K562 (cell line): ENCODE results near the gene RAD51AP1. TPM values are rescaled to one million over a fixed set of nuclear protein-coding genes. Genes with fewer than 3 reads are reported as not detected.
A peak's percentile ranks its signal among the peaks of the same experiment; 100 is the strongest.

ENCODE experiments used
- BRD9 ChIP-seq: fragments of 450-650 bp; IDR thresholded peaks from 2 replicates; pipeline ENCODE4 v1.6.1; 2018; ENCODE audit warnings: low read depth; ENCODE audit not compliant: partially characterized antibody
- CREB1 ChIP-seq, 2 experiments: sonication (generic) in 1 of 2; formaldehyde crosslinking in 1 of 2; IDR thresholded peaks; 2 replicates each; pipeline versions ENCODE4 v1.6.1 to v1.8.0; 2012 to 2022; ENCODE audit warnings: inconsistent platforms in 1 of 2, mild to moderate bottlenecking in 1 of 2, missing genetic modification reagents in 1 of 2, moderate library complexity in 1 of 2
- CXXC5 ChIP-seq: fragments of 250-450 bp; sonication (Bioruptor Pico); IDR thresholded peaks from 2 replicates; pipeline ENCODE4 v1.8.0; 2022; ENCODE audit warnings: inconsistent platforms, mild to moderate bottlenecking, moderate library complexity
- ELF1 ChIP-seq: fragments of 200-800 bp; sonication (Bioruptor generic); IDR thresholded peaks from 2 replicates; pipeline ENCODE4 v1.6.1; 2016; ENCODE audit warnings: missing genetic modification characterization, missing compliant biosample characterization
- FOXK1 ChIP-seq: sonication (generic); formaldehyde crosslinking; IDR thresholded peaks from 2 replicates; pipeline ENCODE4 v1.8.0; 2022; ENCODE audit warnings: missing genetic modification reagents, mild to moderate bottlenecking, borderline replicate concordance
- MEIS2 ChIP-seq: fragments of 450-650 bp; IDR thresholded peaks from 2 replicates; pipeline ENCODE4 v1.6.1; 2014; ENCODE audit warnings: mild to moderate bottlenecking; ENCODE audit not compliant: partially characterized antibody
- NFIC ChIP-seq: fragments of 450-650 bp; IDR thresholded peaks from 2 replicates; pipeline ENCODE4 v1.6.1; 2017; ENCODE audit warnings: mild to moderate bottlenecking, inconsistent platforms
- PHF8 ChIP-seq: fragments of 200-600 bp; sonication (generic); IDR thresholded peaks from 2 replicates; pipeline ENCODE4 v1.6.1; 2012; ENCODE audit warnings: mixed run types, mild to moderate bottlenecking, inconsistent platforms, low read length, moderate library complexity, borderline replicate concordance
- SIN3A ChIP-seq, 2 experiments: fragments of 150-350 bp in 1 of 2; IDR thresholded peaks; 2 replicates each; pipeline ENCODE4 v1.6.1; 2011 to 2016; ENCODE audit warnings: borderline replicate concordance in 2 of 2, low read depth in 2 of 2, low read length in 2 of 2, mild to moderate bottlenecking in 2 of 2, moderate library complexity in 2 of 2; ENCODE audit not compliant: control insufficient read depth in 1 of 2
- SMARCB1 ChIP-seq: IDR thresholded peaks from 2 replicates; pipeline ENCODE4 v1.6.1; 2011; ENCODE audit warnings: improper control_type of control experiment, low read depth; ENCODE audit not compliant: insufficient read length
- SREBF1 ChIP-seq: fragments of 150-350 bp; IDR thresholded peaks from 2 replicates; pipeline ENCODE4 v1.6.1; 2014; ENCODE audit warnings: antibody characterized with exemption, low read depth, low read length, borderline replicate concordance
- TBL1XR1 ChIP-seq, 2 experiments: IDR thresholded peaks; 2 replicates each; pipeline ENCODE4 v1.6.1; 2012; ENCODE audit warnings: improper control_type of control experiment in 2 of 2, low read length in 2 of 2, mild to moderate bottlenecking in 1 of 2
- TGIF2 ChIP-seq: sonication (generic); formaldehyde crosslinking; IDR thresholded peaks from 2 replicates; pipeline ENCODE4 v1.8.1; 2022; ENCODE audit warnings: mild to moderate bottlenecking, missing genetic modification reagents, moderate library complexity
- TRIM24 ChIP-seq, 2 experiments: fragments of 450-650 bp; IDR thresholded peaks; 2 replicates each; pipeline ENCODE4 v1.6.1; 2016
- YY1 ChIP-seq, 3 experiments: IDR thresholded peaks; 2 replicates each; pipeline ENCODE4 v1.6.1; 2011; ENCODE audit warnings: low read length in 2 of 3, mild to moderate bottlenecking in 2 of 3, moderate library complexity in 2 of 3, borderline replicate concordance in 1 of 3, control low read depth in 1 of 3, low read depth in 1 of 3; ENCODE audit not compliant: insufficient read depth in 3 of 3, insufficient replicate concordance in 2 of 3, control insufficient read depth in 1 of 3, insufficient read length in 1 of 3; ENCODE audit errors: extremely low read depth in 1 of 3
- ZNF699 ChIP-seq: fragments of 250-450 bp; sonication (Bioruptor Pico); IDR thresholded peaks from 2 replicates; pipeline ENCODE4 v1.8.0; 2021; ENCODE audit warnings: mild to moderate bottlenecking, moderate library complexity; ENCODE audit not compliant: insufficient replicate concordance
- polyA plus RNA-seq, 8 experiments: library from polyadenylated mRNA; depleted of rRNA in 4 of 8; stranded (reverse) in 5 of 8; unstranded in 3 of 8; fragments of >200 nt; fragmentation: Nextera tagmentation in 2 of 8; fragmentation: Illumina TruSeq in 1 of 8; extraction: Ambion mirVana in 2 of 8; extraction: Trizol in 1 of 8; gene quantifications; 2 replicates each; pipeline versions ENCODE4 v1.2.1 to v1.2.3, GENCODE V29; 2011 to 2014; ENCODE audit warnings: inconsistent platforms in 1 of 8, missing spikeins in 1 of 8
- total RNA-seq, 7 experiments: library from RNA; depleted of rRNA in 6 of 7; stranded (reverse); fragments of >200 nt in 6 of 7; fragmentation: Illumina TruSeq in 2 of 7; extraction: Trizol in 2 of 7; gene quantifications; 2 replicates each; pipeline versions ENCODE4 v1.2.1 to v1.2.3, GENCODE V29; 2011 to 2021; ENCODE audit warnings: low replicate concordance in 1 of 7
- TF ChIP-seq, protein P1 (sequence below): sonication (generic); formaldehyde crosslinking; IDR thresholded peaks from 2 replicates; pipeline ENCODE4 v1.8.0; 2022; ENCODE audit warnings: mild to moderate bottlenecking, missing genetic modification reagents
- TF ChIP-seq, protein P2 (sequence below): fragments of 450-650 bp; IDR thresholded peaks from 2 replicates; pipeline ENCODE4 v1.6.1; 2016

The RAD51AP1 gene
- total and polyA plus RNA-seq, 9 of the 15 experiments (the other 6 are each of a cell fraction or from before 2014, with no cell fraction given): 43.8 to 111 (median 89.1) TPM

DNA sequence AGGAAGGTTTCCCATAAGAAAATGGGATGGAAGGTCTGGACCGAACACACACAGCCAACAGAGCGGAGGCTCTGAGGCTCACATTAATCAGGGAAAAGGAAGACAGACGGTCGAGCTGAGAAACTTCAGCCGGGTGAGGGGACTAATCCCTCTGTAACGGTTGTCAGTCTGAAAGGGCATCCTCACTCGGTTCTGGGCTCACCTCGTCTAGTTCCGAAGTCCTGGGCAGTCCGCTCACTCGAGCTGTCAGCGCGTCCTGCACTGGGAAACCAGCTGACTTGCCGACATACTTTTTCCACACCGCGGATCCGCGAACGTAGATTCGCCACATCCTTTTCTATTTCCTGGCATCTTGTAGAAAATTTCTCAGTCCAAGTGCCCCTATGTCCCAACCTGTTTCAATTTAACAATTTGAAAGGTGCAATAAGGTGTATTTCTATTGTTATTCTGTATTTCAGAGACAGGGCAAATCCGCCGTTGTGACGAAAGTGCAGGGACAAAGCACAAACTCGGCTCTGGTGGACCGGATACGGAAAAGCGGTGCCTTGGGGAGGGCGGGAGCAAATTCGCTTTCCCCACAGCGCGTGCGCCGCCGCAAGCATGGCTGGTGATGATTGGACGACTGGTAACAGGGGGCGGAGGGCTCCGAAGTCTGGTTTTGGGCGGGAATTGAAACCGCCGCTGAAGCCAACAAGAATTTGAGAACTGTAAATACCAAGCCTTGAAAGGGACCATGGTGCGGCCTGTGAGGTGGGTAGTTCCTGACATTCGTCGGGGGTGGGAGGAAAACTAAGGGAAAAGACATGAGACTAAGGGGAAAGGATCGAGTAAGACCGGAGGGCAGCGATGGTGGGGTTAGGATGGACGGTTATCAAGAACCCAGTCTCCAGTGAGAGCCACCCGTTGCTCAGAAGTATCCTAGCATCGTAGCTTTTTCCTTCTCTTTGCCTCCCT, at the start of gene RAD51AP1 (continued):
- TF ChIP-seq TBL1XR1 (IDR thresholded peaks at IDR 0.05; ENCODE audit: low read length in 2 of 2): peak in 1 of 2 experiments; percentile 28; a peak in 1 of 4 replicates
- TF ChIP-seq CXXC5: peak; percentile 93
- TF ChIP-seq ELF1 (tag): peak; percentile 83
- TF ChIP-seq FOXK1: no peak
- TF ChIP-seq PHF8: peak; percentile 64; the same call in 1 of the 2 replicates
- TF ChIP-seq TRIM24 (IDR thresholded peaks at IDR 0.05): no peak
- TF ChIP-seq CREB1 (IDR thresholded peaks at IDR 0.05): no peak
- TF ChIP-seq CREB1 (CRISPR knock-in tag; IDR thresholded peaks at IDR 0.05): peak; percentile 54
- TF ChIP-seq YY1 (IDR thresholded peaks at IDR 0.05; ENCODE audit: borderline replicate concordance in 1 of 3, control insufficient read depth in 1 of 3, extremely low read depth in 1 of 3, insufficient read depth in 3 of 3, insufficient read length in 1 of 3, insufficient replicate concordance in 2 of 3, low read depth in 1 of 3, low read length in 2 of 3): peak; percentile 32 to 83 (median 58)
- peak; percentile 86 for TF ChIP-seq NFIC
- TF ChIP-seq TGIF2 (CRISPR knock-in tag): peak; percentile 85; the same call in 1 of the 2 replicates
- TF ChIP-seq, protein P1, sequence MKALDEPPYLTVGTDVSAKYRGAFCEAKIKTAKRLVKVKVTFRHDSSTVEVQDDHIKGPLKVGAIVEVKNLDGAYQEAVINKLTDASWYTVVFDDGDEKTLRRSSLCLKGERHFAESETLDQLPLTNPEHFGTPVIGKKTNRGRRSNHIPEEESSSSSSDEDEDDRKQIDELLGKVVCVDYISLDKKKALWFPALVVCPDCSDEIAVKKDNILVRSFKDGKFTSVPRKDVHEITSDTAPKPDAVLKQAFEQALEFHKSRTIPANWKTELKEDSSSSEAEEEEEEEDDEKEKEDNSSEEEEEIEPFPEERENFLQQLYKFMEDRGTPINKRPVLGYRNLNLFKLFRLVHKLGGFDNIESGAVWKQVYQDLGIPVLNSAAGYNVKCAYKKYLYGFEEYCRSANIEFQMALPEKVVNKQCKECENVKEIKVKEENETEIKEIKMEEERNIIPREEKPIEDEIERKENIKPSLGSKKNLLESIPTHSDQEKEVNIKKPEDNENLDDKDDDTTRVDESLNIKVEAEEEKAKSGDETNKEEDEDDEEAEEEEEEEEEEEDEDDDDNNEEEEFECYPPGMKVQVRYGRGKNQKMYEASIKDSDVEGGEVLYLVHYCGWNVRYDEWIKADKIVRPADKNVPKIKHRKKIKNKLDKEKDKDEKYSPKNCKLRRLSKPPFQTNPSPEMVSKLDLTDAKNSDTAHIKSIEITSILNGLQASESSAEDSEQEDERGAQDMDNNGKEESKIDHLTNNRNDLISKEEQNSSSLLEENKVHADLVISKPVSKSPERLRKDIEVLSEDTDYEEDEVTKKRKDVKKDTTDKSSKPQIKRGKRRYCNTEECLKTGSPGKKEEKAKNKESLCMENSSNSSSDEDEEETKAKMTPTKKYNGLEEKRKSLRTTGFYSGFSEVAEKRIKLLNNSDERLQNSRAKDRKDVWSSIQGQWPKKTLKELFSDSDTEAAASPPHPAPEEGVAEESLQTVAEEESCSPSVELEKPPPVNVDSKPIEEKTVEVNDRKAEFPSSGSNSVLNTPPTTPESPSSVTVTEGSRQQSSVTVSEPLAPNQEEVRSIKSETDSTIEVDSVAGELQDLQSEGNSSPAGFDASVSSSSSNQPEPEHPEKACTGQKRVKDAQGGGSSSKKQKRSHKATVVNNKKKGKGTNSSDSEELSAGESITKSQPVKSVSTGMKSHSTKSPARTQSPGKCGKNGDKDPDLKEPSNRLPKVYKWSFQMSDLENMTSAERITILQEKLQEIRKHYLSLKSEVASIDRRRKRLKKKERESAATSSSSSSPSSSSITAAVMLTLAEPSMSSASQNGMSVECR: peak; percentile 89
- TF ChIP-seq, protein P2, sequence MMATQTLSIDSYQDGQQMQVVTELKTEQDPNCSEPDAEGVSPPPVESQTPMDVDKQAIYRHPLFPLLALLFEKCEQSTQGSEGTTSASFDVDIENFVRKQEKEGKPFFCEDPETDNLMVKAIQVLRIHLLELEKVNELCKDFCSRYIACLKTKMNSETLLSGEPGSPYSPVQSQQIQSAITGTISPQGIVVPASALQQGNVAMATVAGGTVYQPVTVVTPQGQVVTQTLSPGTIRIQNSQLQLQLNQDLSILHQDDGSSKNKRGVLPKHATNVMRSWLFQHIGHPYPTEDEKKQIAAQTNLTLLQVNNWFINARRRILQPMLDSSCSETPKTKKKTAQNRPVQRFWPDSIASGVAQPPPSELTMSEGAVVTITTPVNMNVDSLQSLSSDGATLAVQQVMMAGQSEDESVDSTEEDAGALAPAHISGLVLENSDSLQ: peak; percentile 49; the same call in 1 of the 2 replicates
- peak; percentile 98 to 99 for TF ChIP-seq SIN3A (IDR thresholded peaks at IDR 0.05; ENCODE audit: borderline replicate concordance in 2 of 2, control insufficient read depth in 1 of 2, low read depth in 2 of 2, low read length in 2 of 2)
- TF ChIP-seq SREBF1: no peak
- TF ChIP-seq ZNF699: no peak
- peak; percentile 68 for TF ChIP-seq BRD9
- no peak for TF ChIP-seq SMARCB1
- TF ChIP-seq MEIS2: peak; percentile 45
